IPS-18a (cell line): ENCODE results near the gene FRMPD4.

ENCODE experiments used
- H3K27ac ChIP-seq: one replicate; pipeline ENCODE4 v1.5.1; 2013; ENCODE audit warnings: low read length
- H3K27me3 ChIP-seq: one replicate; pipeline ENCODE4 v1.6.1; 2013; ENCODE audit warnings: mild to moderate bottlenecking, low read length; ENCODE audit not compliant: control insufficient read depth, insufficient read depth
- H3K36me3 ChIP-seq: one replicate; pipeline ENCODE4 v1.6.1; 2013; ENCODE audit warnings: low read depth, low read length; ENCODE audit not compliant: control insufficient read depth
- H3K4me1 ChIP-seq: one replicate; pipeline ENCODE4 v1.6.1; 2013; ENCODE audit warnings: low read depth, low read length; ENCODE audit not compliant: control insufficient read depth
- H3K4me3 ChIP-seq: one replicate; pipeline ENCODE4 v1.5.1; 2013; ENCODE audit warnings: low read length
- H3K9ac ChIP-seq: one replicate; pipeline ENCODE4 v1.6.1; 2013; ENCODE audit warnings: mild to moderate bottlenecking, low read length, moderate library complexity
- H3K9me3 ChIP-seq: one replicate; pipeline ENCODE4 v1.6.1; 2013; ENCODE audit warnings: low read depth, low read length; ENCODE audit not compliant: control insufficient read depth

FRMPD4 gene

GRCh38 chrX:12410523-12410922 lies 272.2 kb downstream of the FRMPD4 start:
- Histone ChIP-seq H3K9ac (no peak overlapping the region), H3K4me3 (no peak overlapping the region), H3K4me1 (no peaks in the 10 kb centered on the region), H3K27ac (no peak overlapping the region), H3K36me3 (no peaks in the 10 kb centered on the region), H3K27me3 (no peaks in the 10 kb centered on the region), H3K9me3 (no peaks in the 10 kb centered on the region)

- Histone ChIP-seq H3K9ac (no peak overlapping the region), H3K4me1 (no peaks in the 10 kb centered on the region), H3K36me3 (no peaks in the 10 kb centered on the region), H3K27ac (no peak overlapping the region), H3K4me3 (no peak overlapping the region), H3K27me3 (no peaks in the 10 kb centered on the region), H3K9me3 (no peaks in the 10 kb centered on the region)
These were observed 273.6 kb downstream of the FRMPD4 start for GRCh38 chrX:12411831-12412230.

GRCh38 chrX:12412561-12412960 lies 274.3 kb downstream of the FRMPD4 start:
- Histone ChIP-seq H3K9me3 (no peaks in the 10 kb centered on the region), H3K4me3 (no peak overlapping the region), H3K4me1 (no peaks in the 10 kb centered on the region), H3K36me3 (no peaks in the 10 kb centered on the region), H3K9ac (no peak overlapping the region), H3K27me3 (no peaks in the 10 kb centered on the region), H3K27ac (no peak overlapping the region)

GRCh38 chrX:12419591-12419990 lies 281.3 kb downstream of the FRMPD4 start:
- no peak overlapping the region for H3K9ac ChIP-seq
- H3K27me3 ChIP-seq: no peaks in the 10 kb centered on the region
- H3K9me3 ChIP-seq: no peaks in the 10 kb centered on the region
- no peak overlapping the region for H3K27ac ChIP-seq
- no peaks in the 10 kb centered on the region for H3K36me3 ChIP-seq
- no peak overlapping the region for H3K4me3 ChIP-seq
- H3K4me1 ChIP-seq: peaks cover 7% of the 10 kb centered on the region

- no peaks in the 10 kb centered on the region for H3K9me3 ChIP-seq
- H3K27me3 ChIP-seq: no peaks in the 10 kb centered on the region
- H3K4me1 ChIP-seq: peaks cover 7% of the 10 kb centered on the region
- no peak overlapping the region for H3K9ac ChIP-seq
- H3K27ac ChIP-seq: no peak overlapping the region
- H3K4me3 ChIP-seq: no peak overlapping the region
- no peaks in the 10 kb centered on the region for H3K36me3 ChIP-seq
These were observed 283.6 kb downstream of the FRMPD4 start for GRCh38 chrX:12421918-12422317.

- Histone ChIP-seq H3K9me3 (no peaks in the 10 kb centered on the region), H3K36me3 (no peaks in the 10 kb centered on the region), H3K27ac (no peak overlapping the region), H3K9ac (no peak overlapping the region), H3K4me1 (peaks cover 7% of the 10 kb centered on the region), H3K27me3 (peaks cover 4% of the 10 kb centered on the region), H3K4me3 (no peak overlapping the region)
These were observed 285.1 kb downstream of the FRMPD4 start for GRCh38 chrX:12423346-12423745.

- H3K36me3 ChIP-seq: no peaks in the 10 kb centered on the region
- H3K9me3 ChIP-seq: no peaks in the 10 kb centered on the region
- H3K4me3 ChIP-seq: no peak overlapping the region
- peaks cover 4% of the 10 kb centered on the region for H3K27me3 ChIP-seq
- H3K4me1 ChIP-seq: peaks cover 7% of the 10 kb centered on the region
- H3K9ac ChIP-seq: no peak overlapping the region
- no peak overlapping the region for H3K27ac ChIP-seq
These were observed 287.2 kb downstream of the FRMPD4 start for GRCh38 chrX:12425496-12425895.

- Histone ChIP-seq H3K36me3 (no peaks in the 10 kb centered on the region), H3K27ac (no peak overlapping the region), H3K4me1 (peaks cover 7% of the 10 kb centered on the region), H3K9me3 (no peaks in the 10 kb centered on the region), H3K27me3 (peaks cover 4% of the 10 kb centered on the region), H3K9ac (no peak overlapping the region), H3K4me3 (no peak overlapping the region)
These were observed 288.1 kb downstream of the FRMPD4 start for GRCh38 chrX:12426420-12426819.

GRCh38 chrX:12434493-12434892 lies 296.2 kb downstream of the FRMPD4 start:
- no peaks in the 10 kb centered on the region for H3K27me3 ChIP-seq
- H3K36me3 ChIP-seq: no peaks in the 10 kb centered on the region
- no peak overlapping the region for H3K9ac ChIP-seq

GRCh38 chrX:12439416-12439815 lies 301.1 kb downstream of the FRMPD4 start:
- Histone ChIP-seq H3K9ac (no peak overlapping the region), H3K9me3 (no peaks in the 10 kb centered on the region)

More at GRCh38 chrX:12434493-12434892, 296.2 kb downstream of the FRMPD4 start:
- H3K4me3 ChIP-seq: no peak overlapping the region
- H3K27ac ChIP-seq: no peak overlapping the region
- H3K9me3 ChIP-seq: no peaks in the 10 kb centered on the region
- peaks cover 21% of the 10 kb centered on the region for H3K4me1 ChIP-seq

GRCh38 chrX:12440246-12440645 lies 302.0 kb downstream of the FRMPD4 start:
- H3K4me3 ChIP-seq: no peak overlapping the region
- H3K27me3 ChIP-seq: no peaks in the 10 kb centered on the region
- H3K27ac ChIP-seq: no peak overlapping the region

More at GRCh38 chrX:12439416-12439815, 301.1 kb downstream of the FRMPD4 start:
- Histone ChIP-seq H3K36me3 (no peaks in the 10 kb centered on the region), H3K27me3 (no peaks in the 10 kb centered on the region), H3K27ac (no peak overlapping the region), H3K4me1 (peaks cover 42% of the 10 kb centered on the region), H3K4me3 (no peak overlapping the region)

GRCh38 chrX:12441381-12442128 lies 303.3 kb downstream of the FRMPD4 start:
- no peak overlapping the region for H3K4me3 ChIP-seq
- H3K4me1 ChIP-seq: peaks cover 42% of the 10 kb centered on the region
- H3K9ac ChIP-seq: no peak overlapping the region
- H3K9me3 ChIP-seq: no peaks in the 10 kb centered on the region
- H3K36me3 ChIP-seq: no peaks in the 10 kb centered on the region
- no peaks in the 10 kb centered on the region for H3K27me3 ChIP-seq
- no peak overlapping the region for H3K27ac ChIP-seq

More at GRCh38 chrX:12440246-12440645, 302.0 kb downstream of the FRMPD4 start:
- Histone ChIP-seq H3K9ac (no peak overlapping the region), H3K36me3 (no peaks in the 10 kb centered on the region), H3K4me1 (peaks cover 42% of the 10 kb centered on the region), H3K9me3 (no peaks in the 10 kb centered on the region)
